CD4-positive, alpha-beta T cell treated with Interleukin-4 for 4 hours (primary cell): ENCODE measurements around the gene RNF39.
"Not testable (repeated sequence)": the region's sequence is repeated elsewhere in the genome, so short reads cannot be mapped to it uniquely, and the experiment has no call there.

Source experiments
- DNase-seq: peaks from one replicate; pipeline ENCODE4 v3.0.0-alpha.2; 2020

The RNF39 gene

GRCh38 chr6:30061092-30061857, 14.3 kb downstream of the RNF39 start, which contains the start of gene POLR1H:
Gene POLR1H, plus strand, starts transcription at chr6:30061265. Its CDS starts 260 bp downstream, at chr6:30061525.
- peak; percentile 93 for DNase-seq

GRCh38 chr6:30060606-30061091, 14.9 kb downstream of the RNF39 start:
- DNase-seq, result no peak

GRCh38 chr6:30055513-30055912, 20.1 kb downstream of the RNF39 start:
- no peak for DNase-seq

- DNase-seq, result no peak
Measured at GRCh38 chr6:30053682-30054081, 21.9 kb downstream of the RNF39 start.

GRCh38 chr6:30047220-30047619, 28.3 kb downstream of the RNF39 start:
- DNase-seq, result no peak

GRCh38 chr6:30044630-30045029, 30.9 kb downstream of the RNF39 start:
- DNase-seq, result no peak

GRCh38 chr6:30043744-30044143, 31.8 kb downstream of the RNF39 start:
- no peak for DNase-seq

- DNase-seq, result no peak
Measured at GRCh38 chr6:30042914-30043313, 32.7 kb downstream of the RNF39 start.

GRCh38 chr6:30042476-30042875, 33.1 kb downstream of the RNF39 start:
- DNase-seq, result no peak

- DNase-seq, result no peak
Measured at GRCh38 chr6:30041821-30042220, 33.7 kb downstream of the RNF39 start.

GRCh38 chr6:30041221-30041620, 34.3 kb downstream of the RNF39 start:
- DNase-seq, result no peak

- peak; percentile 6 for DNase-seq
Measured at GRCh38 chr6:30037182-30037788, 38.3 kb downstream of the RNF39 start.

GRCh38 chr6:30035784-30036183, 39.8 kb downstream of the RNF39 start:
- DNase-seq, result no peak

GRCh38 chr6:30033440-30033839, 42.1 kb downstream of the RNF39 start:
- DNase-seq, result not testable (repeated sequence)

GRCh38 chr6:30031381-30031780, 44.2 kb downstream of the RNF39 start:
- no peak for DNase-seq

- no peak for DNase-seq
Measured at GRCh38 chr6:30029588-30029987, 46.0 kb downstream of the RNF39 start.

GRCh38 chr6:30025186-30025585, 50.4 kb downstream of the RNF39 start:
- DNase-seq, result no peak

GRCh38 chr6:30022712-30023111, 52.9 kb downstream of the RNF39 start:
- DNase-seq, result not testable (repeated sequence)

GRCh38 chr6:30022189-30022588, 53.4 kb downstream of the RNF39 start:
- DNase-seq, result no peak

- no peak for DNase-seq
Measured at GRCh38 chr6:30020626-30021025, 54.9 kb downstream of the RNF39 start.
